GM19438 (cell line): ENCODE data around the gene HUNK.

ENCODE experiments used
- ATAC-seq: cut with Tn5 transposase; IDR thresholded peaks from one replicate; pipeline ENCODE4 v1.9.1; 2021; ENCODE audit warnings: low read depth; ENCODE audit not compliant: unreplicated experiment

HUNK gene

DNA sequence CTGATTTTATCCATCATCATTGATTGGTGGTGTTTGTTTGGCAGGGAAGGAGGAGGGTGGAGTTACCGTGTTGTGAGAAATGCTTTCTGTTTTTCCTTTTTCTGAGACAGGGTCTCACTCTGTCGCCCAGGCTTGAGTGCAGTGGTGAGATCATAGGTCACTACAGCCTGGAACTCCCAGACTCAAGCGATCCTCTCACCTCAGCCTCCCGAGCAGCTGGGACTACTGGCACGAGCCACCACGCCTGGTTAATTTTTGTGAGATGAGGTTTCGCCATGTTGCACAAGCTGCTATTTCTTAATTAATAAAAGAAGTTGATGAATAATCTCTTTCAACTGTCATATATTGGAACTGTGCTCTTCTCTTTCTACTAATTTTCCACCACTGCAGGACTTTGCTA lies 44.3 kb downstream of the HUNK start:
- no peak for ATAC-seq

DNA sequence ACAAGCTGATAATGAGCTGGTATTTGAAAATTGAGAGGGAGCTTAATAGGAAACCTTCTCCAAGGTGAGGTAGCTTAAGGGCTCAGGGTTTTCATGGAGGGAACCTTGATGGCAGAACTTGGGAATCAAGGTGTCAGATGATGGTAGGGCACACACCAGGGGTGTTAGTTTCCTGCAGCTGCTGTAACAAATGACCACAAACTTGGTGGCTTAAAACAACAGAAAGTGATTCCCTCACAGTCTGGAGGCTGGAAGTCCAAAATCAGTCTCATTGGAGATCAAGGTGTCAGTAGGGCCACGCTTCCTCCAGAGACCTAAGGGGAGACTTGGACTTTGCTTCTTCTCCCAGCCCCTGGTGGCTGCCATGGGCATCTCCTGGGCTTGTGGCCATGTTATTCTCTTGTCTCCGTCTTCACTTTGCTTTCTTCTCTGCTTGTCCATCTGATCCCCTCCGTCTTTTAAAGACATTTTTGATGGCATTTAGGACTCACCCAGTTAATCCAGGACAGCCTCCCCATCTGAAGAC lies 45.5 kb downstream of the HUNK start:
- no peak for ATAC-seq

DNA sequence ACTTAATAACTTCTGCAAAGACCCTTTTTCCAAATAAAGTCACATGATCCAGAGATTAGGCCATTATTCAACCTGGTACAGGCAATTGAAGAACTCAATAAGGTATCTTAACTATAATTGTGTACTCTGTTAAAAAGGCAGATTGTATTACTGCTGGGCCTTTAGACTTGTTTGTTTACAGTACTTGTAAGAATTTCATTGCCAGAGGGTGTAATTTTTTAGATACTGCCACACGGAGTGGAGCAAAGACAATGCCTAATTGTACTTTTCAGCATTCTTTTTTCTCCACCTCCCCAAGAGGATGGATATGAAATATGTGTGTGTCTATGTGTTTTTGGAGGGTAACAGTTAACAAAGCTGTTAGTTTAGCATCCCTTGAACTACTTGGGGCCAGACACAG lies 47.5 kb downstream of the HUNK start:
- ATAC-seq: no peak

DNA sequence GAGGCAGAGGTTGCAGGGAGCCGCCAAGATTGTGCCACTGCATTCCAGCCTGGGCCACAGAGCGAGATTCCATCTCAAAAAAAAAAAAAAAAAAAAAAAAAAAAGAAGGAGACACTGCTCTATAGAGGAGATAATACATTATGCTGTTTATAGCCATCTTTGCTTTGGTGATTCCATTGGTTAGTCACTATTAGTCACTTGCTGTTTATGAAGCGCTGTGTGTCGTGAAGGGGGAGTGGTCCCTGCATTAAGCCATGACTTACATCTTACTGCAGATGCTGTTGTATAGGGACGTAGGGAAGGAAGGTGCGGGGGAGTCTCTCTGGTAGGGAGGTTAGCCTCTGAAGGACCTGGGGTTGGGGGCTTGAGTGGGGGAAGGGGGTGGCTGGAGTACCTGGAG lies 48.3 kb downstream of the HUNK start:
- no peak for ATAC-seq

DNA sequence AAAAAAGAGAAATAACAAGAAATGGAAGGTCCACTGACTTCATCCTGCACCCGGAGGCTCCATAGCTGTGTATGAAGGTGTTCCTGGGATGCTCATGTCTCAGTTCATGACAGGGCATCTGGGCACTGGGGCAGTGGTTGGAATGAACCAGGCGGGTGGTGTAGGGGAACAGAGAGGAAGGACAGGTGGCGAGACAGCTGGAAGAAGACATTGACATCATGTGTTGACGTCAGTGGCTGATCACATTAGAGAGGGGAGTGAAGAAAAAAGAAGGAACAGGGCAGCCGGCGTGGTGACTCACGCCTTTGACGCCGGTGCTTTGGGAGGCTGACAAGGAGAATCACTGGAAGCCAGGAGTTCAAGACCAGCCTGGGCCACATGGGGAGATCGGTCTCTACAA lies 50.1 kb downstream of the HUNK start:
- ATAC-seq: no peak

DNA sequence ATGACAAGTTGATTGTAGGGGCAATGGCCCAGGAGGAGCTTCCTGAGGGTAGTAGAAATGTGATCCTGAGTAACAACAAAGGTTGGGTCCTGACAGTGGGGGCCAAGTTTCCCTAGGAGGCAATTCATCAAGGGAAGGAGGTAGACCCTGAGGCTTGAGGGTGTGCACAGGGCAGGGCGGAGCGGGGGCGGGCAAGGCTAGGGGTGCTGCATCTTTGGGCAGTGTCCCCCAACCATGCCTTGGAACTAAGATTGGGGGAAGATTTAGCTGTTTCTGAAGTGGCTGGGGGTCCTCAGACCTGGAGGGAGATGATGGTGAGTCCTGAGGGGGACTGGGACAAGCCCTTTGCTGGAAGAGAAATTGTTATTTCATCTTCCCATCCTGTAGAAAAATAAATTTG lies 50.9 kb downstream of the HUNK start:
- no peak for ATAC-seq

DNA sequence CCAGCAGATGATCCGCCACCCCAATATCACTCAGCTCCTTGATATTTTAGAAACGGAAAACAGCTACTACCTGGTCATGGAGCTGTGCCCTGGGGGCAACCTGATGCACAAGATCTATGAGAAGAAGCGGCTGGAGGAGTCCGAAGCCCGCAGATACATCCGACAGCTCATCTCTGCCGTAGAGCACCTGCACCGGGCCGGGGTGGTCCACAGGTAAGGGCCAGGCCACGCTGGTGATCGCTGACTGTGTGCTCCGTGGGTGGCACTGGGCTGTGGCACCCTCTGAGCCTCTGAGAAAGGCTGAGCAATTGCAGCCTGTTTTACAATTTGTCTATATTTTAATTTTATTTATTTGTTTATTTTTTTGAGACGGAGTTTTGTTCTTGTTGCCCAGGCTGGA lies 51.7 kb downstream of the HUNK start:
- ATAC-seq: no peak

DNA sequence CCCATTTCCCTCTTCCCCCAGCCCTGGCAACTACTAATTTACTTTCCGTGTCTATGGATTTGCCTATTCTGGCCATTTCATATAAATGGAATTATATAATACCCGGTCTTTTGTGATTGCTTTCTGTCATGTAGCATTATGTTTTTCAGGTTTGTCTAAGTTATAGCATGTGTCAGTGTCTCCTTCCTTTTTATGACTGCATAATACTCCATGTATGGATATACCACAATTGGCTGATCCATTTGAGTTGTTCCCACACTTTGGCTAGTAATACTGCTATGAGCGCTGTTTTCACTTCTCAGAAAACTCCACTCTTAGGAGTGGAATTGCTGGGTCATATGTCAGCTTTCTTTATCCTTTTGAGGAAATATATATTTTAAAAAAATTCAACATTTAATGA lies 53.7 kb downstream of the HUNK start:
- ATAC-seq: no peak

DNA sequence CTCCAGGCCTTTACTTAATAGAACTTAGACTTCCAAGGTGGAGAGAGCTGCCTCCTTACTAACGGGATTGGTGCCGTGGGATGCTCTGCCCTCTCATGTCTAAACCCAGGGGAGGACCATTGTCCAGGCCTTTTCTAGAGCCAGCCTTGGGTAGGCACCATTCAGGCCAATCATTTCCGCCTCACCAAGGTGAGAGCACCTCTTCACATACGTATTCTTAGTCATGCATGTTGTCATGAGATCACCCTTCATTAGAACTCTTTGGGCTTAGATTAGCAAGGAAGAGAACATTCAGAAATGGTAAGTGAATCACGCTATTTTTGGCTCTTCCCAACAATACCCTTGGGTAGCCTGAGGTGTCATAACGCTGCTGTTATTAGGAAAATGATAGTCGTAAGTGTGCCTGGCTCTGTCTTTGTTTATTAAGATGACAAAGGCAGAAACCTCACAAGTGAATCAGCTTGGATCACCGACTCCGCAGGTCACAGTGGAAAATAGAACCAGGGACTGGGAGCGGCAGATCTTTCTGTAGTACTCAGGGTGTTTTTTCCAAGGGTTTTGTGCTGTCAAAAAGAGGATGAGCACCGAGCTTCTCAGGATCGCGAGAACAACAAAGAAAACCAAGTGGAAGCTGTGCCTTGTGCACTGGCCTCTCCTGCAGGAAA lies 55.0 kb downstream of the HUNK start:
- no peak for ATAC-seq

DNA sequence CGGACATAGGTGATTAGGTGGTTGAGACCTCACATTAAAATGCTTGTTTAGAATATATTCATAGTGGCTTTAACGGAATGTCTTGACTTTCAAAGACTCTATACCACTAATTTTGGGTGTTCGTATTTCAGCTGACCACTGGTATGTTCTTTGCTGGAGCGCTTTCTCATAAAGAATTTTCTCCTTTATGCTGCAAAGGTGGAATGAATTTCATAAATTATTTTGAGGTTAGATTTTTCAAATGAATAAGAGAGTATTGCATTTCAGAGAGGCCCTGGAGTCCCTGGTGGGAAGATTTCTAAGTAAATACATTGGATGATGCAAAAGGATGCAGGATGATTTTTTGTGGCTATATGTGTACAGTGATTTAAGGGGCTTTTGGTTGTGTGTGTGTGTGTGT lies 55.8 kb downstream of the HUNK start:
- ATAC-seq: no peak

DNA sequence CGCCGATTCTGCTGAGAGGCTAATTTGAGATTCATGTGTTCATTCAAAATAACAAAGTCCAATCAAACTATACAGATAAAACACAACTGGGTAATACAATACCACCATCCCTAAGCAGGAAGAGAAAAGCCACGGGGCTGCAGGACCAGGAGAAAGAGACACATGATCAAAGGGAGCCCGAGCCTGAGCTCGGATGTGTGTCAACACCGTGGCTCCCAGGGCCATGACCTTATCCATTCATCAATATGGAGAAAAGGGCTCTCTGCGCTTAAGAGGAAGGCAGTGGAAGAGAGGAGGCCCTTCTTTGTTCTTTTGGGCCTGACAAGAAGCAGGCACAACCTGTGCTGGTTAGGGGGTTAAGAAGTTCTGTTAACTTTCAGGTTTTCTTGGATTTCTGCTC lies 56.7 kb downstream of the HUNK start:
- no peak for ATAC-seq

DNA sequence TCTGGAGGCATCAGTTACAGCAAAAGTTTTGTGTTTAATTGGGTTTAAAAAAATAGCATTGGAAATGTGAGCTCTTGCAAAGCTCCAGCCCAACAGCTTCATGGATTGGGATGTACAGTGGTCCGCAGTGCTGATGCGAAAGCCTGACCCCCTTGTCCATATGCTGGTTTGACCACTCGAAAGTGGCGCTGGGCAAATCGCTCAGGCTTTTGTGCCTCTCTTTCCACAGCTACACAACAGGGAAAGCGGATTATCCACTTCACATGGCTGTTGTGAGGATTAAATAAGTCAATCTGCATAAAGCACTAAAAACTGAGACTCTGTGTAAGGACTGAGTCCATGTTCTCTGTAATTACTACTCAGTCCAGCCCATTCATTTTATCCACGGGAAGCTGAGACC lies 57.2 kb downstream of the HUNK start:
- ATAC-seq: no peak

DNA sequence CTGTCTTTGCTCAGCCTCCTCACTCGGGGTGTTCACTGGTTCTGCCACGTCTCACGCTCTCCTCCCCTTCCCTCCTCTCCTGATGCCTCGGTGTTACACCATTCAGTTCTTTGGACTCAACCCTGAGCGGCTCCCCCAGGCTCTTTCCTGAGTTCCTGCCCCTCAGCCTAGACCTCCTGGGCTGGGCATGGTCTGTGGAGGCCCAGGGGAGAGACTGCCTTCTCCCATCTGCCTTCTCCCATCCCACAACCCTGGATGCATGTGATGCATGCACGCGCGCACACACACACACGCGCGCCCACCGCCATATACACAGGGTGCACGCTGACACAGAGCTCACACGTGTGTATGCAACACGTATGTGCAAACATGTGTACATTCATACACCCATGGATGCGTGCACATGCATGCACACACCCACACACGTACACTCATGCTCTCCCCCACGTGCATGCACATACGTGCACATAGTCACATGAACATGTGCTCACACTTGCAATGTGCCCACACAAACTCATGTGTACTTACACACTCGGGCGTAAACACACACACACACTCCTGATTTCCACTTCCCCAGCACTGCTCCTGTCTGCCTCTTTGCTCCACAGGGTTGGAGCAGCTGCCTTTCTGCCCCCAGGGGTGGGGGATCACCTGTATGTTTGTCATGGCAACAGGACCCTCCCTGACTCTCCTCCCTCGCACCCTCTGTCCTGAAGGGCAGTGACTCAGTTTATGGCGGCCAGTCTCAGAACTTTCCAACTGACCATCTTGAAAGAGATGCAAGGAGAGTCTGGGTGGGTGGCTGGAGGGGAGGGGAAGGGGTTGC lies 59.0 kb downstream of the HUNK start:
- no peak for ATAC-seq

DNA sequence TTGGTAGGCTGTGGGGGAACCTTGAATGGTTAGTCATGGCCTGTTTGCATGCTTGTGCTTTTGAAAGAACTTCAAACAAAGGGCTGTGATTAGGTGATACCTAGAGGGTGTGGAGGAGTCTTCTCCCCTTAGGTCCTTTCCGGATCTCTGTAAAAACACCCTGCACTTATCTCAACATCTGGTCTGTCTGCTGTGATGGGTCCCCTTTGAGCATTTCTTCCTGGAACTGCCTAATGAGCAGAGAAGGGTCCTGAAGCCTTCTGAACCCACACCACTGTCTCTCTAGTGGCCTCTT lies 59.6 kb downstream of the HUNK start:
- ATAC-seq: no peak

DNA sequence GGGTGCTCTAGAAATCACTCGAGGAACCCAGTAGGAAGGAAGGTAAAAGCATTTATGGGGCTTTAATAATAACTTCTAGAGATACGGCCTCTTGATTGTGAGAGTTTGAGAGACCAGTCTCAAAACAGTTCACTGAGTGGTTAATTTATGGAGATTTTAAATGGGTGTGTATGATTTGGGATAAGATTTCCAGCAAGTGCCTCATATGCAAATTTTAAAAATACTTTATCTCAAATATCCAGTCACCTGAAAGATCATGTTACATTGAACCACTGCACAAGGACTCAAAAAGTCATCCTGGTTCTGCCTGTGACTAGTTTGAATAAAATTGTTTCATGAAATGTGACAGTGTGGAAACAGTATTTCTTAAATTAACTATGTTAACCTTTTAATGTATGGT lies 64.5 kb downstream of the HUNK start:
- no peak for ATAC-seq

DNA sequence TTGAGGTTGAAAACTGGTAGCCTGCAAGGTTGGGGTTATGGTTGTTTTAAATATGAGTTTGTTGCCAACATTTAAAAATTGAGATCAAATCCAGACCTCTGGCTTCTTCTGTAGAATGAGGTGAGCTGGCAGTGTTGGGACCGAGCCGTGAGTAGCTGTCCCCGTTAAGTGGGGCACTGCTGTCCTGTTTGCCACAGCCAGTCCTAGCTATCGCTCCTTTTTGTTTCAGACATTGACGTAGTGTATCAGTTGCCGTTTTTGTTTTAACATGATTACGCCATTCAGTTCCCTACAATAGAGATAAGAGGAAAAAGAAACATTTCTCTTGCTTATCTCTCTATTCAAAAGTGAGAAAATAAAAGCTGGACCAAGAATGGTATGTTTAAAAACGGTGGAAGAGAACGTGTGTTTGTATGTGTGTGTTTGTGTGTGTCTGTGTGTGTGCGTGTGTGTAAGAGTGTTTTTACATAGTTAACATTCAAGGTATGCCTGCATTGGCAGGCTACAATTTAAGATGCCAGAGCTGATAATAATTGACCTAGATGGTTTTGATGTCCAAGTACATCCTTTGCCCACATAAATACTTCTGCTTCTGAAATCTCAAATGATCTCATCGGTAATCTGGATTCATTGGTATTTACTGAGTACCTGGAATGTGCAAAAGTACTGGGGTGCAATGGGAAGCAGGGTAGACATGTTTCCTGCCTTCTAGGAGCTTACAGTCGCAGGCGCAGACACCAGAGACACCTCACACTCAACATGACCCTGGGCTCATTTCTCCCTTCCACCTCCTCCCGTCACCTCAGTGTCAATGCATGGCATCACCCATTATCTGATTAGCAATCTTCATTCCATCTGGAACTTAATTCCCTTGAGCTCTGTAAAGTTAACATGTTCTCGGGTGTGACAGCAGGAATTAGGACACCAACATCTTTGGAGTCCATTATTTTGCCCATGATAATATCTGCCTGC lies 65.8 kb downstream of the HUNK start:
- no peak for ATAC-seq

DNA sequence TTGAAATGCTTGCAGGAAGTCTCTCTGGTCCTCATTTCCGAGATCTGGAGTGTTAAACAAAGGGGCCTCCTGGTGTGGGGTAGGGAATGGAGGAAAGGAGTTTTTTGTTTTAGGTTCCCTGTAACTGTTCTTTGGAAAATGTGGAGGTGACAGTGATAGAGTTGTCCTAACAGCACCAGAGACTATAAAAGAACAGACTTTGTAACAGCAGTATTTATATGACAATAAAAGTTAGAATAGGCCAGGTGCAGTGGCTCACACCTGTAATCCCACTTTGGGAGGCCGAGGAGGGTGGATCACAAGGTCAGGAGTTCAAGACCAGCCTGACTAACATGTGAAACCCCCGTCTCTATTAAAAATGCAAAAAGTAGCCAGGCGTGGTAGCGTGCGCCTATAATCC lies 68.9 kb downstream of the HUNK start:
- no peak for ATAC-seq

DNA sequence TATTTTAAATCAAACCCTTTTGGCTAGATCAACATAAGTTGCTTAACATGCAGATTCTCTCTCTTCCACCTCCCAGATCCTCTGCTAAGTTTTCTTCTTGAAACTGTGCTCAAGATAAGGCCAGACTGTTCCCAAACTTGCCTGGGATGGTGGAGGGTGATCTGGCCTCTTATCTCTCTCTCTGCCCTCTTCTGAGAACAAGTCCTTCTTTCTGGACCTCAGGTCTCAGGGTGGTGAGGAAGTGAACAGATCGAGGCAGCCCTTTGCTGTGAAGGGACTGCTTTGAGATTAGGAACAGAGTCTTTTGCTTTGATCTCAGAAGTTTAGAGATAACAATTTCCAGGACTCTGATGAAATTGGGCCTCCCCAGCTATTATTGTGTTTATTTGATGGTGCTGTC lies 70.7 kb downstream of the HUNK start:
- ATAC-seq: no peak

DNA sequence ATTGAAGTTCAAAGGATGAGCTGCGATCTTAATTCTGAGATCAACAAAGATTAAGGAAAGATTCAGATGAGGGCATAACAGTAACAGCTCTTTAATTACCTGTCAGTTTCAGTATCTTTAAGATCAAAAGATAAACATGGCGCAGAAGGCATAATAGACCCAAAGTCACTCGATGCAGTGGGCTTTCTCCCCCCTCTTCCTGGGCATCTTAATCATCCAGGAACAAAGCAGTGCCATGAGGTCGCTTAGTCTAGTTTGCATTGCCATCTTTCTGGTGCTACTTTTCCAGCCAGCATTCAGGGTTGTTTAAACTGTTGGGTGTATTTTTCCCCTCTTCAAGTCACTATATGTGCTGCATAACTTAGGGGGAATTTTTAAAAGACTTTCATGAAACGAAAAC lies 72.3 kb downstream of the HUNK start:
- no peak for ATAC-seq

DNA sequence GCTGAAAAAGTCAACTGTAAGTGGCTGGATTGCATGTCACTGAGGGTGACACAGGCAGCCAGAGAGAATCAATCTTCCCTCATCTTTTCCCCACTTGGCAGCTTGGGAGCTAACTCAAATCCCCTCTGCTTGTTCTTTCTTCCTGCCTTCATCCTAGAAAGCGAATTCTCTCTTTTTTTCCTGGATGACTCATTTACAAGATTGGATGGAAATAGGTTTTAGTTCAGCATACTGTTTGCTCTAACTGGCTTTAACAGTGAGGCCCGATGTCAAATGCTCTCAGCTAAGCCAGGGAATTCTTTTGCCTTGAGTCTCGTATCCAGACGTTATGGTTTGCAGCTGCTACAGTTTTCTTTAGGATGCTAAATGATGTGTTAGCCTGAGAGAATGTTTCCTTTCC lies 72.7 kb downstream of the HUNK start:
- ATAC-seq: no peak

DNA sequence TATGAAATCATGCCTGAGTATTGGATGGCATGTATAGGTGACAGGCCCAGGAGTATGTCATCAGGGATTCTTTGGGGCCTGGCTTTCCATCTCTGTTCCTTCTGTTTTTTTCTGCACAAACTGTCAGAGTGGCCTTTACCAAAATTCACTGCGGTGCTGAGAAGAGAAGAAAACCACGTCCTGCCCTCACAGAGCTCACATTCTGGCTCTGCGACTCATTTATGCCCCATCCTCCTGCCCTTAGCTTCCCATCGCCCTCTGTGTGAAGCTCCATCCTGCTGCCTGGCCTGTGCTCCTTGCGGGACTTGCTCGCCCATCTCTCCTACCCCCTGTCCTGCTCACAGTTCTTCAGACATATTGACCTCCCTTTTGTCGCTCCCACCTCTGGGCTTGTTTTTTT lies 73.4 kb downstream of the HUNK start:
- ATAC-seq: no peak
